ENCODE data around the gene SLC25A24. TPM values are rescaled to one million over a fixed set of nuclear protein-coding genes. Genes with fewer than 3 reads are reported as not detected.

Gene SLC25A24
- total and polyA plus RNA-seq, 9 of the 15 experiments (the other 6 are each of a cell fraction or from before 2014, with no cell fraction given), result 6.9 to 34.9 (median 25.4) TPM

- TF ChIP-seq ZFP91 (CRISPR knock-in tag; IDR thresholded peaks at IDR 0.05) (no peak), ZC3H4 (CRISPR knock-in tag; IDR thresholded peaks at IDR 0.05; ENCODE audit: borderline replicate concordance) (no peak), NR2C2 (CRISPR knock-in tag; IDR thresholded peaks at IDR 0.05) (no peak), NR2C2 (tag; IDR thresholded peaks at IDR 0.05) (no peak), GTF2E2 (tag; IDR thresholded peaks at IDR 0.05) (no peak), ZNF41 (CRISPR knock-in tag; conservative IDR thresholded peaks at IDR 0.05) (no peak)
Measured at GRCh38 chr1:108114033-108114599, 86.0 kb downstream of the SLC25A24 start (continued).

GRCh38 chr1:108113496-108113895 lies 86.6 kb downstream of the SLC25A24 start:
- ATAC-seq, result no peak
- peaks cover 0 to 17% of the 10 kb centered on the region in 2 experiments; a peak in 4 of 5 replicates for H3K27me3 ChIP-seq (ENCODE audit: control insufficient read depth in 2 of 2, insufficient read depth in 2 of 2, low read length in 2 of 2)
- H3K4me3 ChIP-seq, result no peak overlapping the region
- H3K27ac ChIP-seq (ENCODE audit: extremely low read depth, low read depth, low read length), result no peak overlapping the region
- no peaks in the 10 kb centered on the region for H3K9me3 ChIP-seq (replicated peaks; ENCODE audit: control insufficient read depth, insufficient read depth, low read depth, low read length)
- WGBS (ENCODE audit: insufficient coverage, low coverage, missing lambda C conversion rate), result 9% methylated on average over 3 of the region's 3 CpGs
- in situ Hi-C loops (cut with MboI) (no loop called here), intact Hi-C loops (cut with micrococcal nuclease) (no loop called here)
- ChIA-PET POLR2A (interaction anchor here (0.5 to 1.1 kb wide), 2 partner anchors 13 to 159 kb away, joined by 3 read pairs; no protein-coding TSS in a partner anchor), CTCF (ENCODE audit: low intra/inter-chr PET ratio) (no interaction called here)
- no peaks in the 10 kb centered on the region for H4K20me1 ChIP-seq (replicated peaks; ENCODE audit: control insufficient read depth, insufficient read depth, low read length)
- no peak for DNase-seq (ENCODE audit: extremely low read depth in 1 of 4, low spot score in 3 of 4)
- peaks cover 0 to 7% of the 10 kb centered on the region in 2 experiments; a peak in 2 of 5 replicates for H3K4me1 ChIP-seq (replicated peaks in 1 of 2; ENCODE audit: control insufficient read depth in 2 of 2, insufficient read depth in 2 of 2, low read length in 2 of 2)
- H3K79me2 ChIP-seq (ENCODE audit: control insufficient read depth, insufficient read depth, low read length), result no peaks in the 10 kb centered on the region
- no peaks in the 10 kb centered on the region for H3K36me3 ChIP-seq (ENCODE audit: control insufficient read depth, insufficient read depth, low read length)
- H3K9ac ChIP-seq (ENCODE audit: insufficient read depth in 1 of 2, low read depth in 2 of 2, low read length in 2 of 2), result no peak overlapping the region
- H3K9me1 ChIP-seq (ENCODE audit: control insufficient read depth, insufficient read depth, low read length), result no peaks in the 10 kb centered on the region
- BruUV-seq (replicated peaks), result no TSS peak
- no peak overlapping the region for H2AFZ ChIP-seq (ENCODE audit: low read depth, low read length)
- FAIRE-seq, result no peak
- no peak overlapping the region for H3K4me2 ChIP-seq (ENCODE audit: insufficient read depth, low read length)
- no peak for TF ChIP-seq ZNF311 (CRISPR knock-in tag; IDR thresholded peaks at IDR 0.05)
- TF ChIP-seq TCF15 (CRISPR knock-in tag; IDR thresholded peaks at IDR 0.05), result no peak
- TF ChIP-seq MBD2 (IDR thresholded peaks at IDR 0.05; ENCODE audit: borderline replicate concordance, low read depth), result no peak
- TF ChIP-seq ZNF140 (CRISPR knock-in tag; IDR thresholded peaks at IDR 0.05), result no peak
- no peak for TF ChIP-seq THAP12 (CRISPR knock-in tag; IDR thresholded peaks at IDR 0.05)

Measured in K562 (cell line).